ENCODE measurements around the gene ARHGAP10.
A peak's percentile ranks its signal among the peaks of the same experiment; 100 is the strongest.

Gene ARHGAP10

DNA sequence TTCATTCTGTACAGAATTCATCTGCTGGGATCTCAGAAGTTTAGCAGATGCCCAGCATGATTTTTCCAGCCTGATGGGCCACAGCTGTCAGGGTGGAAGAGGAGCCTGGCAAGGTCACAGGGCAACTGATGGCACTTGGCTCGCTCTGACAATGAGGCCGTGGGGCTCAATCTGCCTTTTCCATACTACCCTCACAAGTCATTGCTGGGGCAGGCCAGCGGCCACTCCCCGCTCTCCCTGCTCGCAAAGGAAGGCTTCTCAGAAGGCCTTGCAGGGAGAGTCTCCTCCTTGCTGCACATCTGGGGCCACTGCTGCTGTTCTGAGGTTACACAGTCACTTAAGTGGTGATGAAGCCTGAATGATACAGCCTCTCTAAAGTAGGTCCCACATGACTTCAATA, 361.2 kb downstream of the ARHGAP10 start:
- DNase-seq (ENCODE audit: low read depth): no peak

DNA sequence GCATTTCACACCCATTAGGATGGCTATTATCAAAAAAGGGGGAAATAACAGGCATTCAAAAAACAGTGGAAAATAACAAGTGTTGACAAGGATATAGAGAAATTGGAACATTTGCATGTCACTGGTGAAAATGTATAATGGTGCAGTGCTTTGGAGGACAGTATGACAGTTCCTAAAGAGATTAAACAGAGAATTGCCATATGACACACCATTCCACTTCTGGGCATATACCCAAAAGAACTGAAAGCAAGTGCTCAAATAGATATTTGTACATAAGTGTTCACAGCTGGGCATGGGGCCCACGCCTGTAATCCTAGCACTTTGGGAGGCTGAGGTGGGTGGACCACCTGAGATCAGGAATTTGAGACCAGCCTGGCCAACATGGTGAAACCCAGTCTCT, 362.3 kb downstream of the ARHGAP10 start:
- DNase-seq (ENCODE audit: low read depth): no peak

DNA sequence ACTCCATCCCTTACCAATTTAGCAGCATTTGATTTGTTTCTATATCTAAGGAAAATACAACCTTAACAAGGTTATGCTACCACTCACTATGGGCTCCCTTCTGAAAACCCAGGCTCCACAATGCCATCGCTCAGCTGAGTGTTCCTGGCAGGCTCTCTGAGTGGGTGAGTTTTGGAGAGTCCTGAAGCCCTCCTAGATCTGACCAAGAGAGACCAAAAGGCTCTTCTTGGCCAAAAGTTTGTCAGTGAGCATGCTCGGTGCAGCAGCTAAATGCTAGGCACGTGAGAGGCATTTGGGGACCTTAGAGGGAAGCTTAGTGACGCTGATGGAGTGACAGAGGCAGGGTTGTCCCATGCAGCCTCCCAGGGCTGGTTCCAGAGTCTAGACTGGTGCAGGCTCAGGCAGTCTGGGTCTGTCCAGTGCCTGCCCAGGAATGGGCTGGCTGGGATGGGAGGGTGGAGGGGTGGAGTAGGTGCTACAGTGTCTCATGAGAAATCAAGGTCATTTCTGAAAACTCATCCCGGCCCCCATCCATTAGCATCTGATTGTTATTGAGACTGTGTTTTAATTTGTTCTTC, 363.5 kb downstream of the ARHGAP10 start:
- DNase-seq (ENCODE audit: low read depth): no peak

DNA sequence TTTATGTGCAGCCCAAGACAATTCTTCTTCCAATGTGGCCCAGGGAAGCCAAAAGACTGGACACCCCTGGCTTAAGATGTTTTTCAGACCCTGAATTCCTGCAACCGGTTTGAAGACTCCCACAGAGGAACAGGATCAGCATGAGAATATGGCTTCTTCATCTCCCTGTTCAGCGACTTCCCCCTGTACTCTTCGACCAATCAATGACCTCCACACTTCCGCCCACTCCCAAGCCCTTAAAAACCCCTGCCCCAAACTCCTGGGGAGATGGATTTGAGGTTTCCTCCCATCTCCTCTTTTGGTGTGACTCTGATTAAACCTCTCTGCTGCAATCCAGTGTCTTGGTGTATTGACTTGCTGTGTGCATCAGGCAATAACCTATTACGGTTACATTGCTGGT, 365.9 kb downstream of the ARHGAP10 start:
- DNase-seq (ENCODE audit: low read depth): no peak

DNA sequence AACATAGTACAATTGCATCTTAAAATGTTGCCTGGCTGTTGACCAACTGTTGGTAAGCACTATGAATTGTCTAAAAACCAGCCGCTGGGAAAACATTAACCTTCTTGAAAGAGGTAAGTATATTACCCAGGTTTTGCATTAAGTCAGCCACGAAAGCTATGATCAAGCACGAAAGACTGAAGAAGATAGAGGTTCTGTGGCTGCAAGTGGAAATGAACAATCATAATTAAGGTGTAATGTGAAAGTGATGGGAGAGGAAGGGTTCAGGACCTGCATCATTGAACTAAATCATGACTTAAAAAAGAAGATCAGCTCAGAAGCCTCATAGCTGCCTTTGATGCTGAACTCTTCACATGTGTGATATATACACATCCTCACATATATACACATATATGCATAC, 369.3 kb downstream of the ARHGAP10 start:
- DNase-seq (ENCODE audit: low read depth): no peak

DNA sequence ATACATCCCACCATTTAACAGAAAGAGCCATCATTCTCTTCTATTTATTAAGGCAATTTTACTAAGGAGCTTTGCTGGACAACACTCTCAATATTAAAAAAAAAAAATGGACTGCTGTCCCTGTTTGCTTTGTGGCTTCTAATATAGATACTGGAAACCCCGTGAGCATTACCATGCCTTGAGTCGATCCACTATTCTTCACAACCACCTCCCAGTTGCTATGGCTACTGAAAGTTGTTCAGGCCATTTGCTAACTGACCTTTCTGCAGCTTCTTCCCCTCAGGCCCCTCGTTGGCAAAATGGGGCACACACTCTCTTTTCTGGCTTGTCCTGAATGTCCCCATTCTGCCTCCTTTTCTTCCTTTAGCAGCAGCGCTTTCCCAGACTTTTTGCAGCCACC, 369.9 kb downstream of the ARHGAP10 start:
- no peak for DNase-seq (ENCODE audit: low read depth)

DNA sequence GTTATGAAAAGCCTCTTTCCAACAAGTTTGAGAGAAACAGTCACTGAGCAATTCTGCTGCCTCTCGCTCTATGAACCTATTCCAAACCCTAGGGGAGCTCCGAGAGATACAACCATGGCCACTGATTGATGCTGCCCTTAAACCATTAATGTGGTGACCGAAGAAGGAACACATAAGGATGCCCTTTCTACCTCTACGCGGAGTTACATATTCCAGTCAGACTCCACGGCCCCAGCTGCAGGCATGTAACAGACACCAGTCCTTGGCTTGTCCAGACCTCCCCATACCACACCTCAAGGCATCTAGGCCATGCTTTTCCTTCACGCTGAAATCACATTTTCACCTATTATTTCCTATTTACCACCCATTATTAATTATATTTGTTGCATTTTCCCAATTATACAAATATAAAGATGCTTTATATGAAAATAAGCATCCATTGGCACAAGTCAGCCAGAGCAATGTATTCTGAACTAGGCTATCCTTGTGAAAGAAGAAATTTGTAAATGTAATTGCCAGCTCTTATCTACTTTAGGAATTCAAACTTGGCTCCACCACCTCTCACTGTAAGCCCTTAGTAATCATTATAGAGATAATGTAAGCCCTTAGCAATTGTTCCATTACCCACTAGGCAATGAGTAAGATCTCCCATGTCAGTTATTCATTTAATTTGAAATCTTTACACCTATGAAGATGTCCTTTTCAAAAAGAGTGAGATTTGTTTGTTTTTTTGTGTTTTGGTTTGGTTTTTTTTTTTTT, 371.9 kb downstream of the ARHGAP10 start:
- no peak for DNase-seq (ENCODE audit: low read depth)

DNA sequence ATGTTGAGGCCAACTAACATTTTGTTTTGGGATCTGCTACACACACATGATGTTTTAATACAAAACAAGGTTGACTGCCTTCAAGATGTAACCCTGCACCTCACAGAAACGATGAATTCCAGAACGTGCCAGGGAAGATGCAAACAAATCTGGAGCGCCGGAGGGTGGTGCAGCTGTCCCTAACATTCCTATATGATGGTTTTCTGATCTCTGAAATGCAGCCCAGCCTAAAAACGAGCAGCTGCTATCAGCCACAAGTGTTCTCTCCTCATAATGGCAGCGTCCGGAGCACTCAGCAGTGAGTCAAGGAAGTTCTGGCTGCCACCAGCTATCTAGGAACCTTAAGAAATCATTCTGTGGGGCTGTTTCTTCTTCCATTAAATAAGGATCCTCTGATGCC, 376.9 kb downstream of the ARHGAP10 start:
- DNase-seq (ENCODE audit: low read depth): no peak

DNA sequence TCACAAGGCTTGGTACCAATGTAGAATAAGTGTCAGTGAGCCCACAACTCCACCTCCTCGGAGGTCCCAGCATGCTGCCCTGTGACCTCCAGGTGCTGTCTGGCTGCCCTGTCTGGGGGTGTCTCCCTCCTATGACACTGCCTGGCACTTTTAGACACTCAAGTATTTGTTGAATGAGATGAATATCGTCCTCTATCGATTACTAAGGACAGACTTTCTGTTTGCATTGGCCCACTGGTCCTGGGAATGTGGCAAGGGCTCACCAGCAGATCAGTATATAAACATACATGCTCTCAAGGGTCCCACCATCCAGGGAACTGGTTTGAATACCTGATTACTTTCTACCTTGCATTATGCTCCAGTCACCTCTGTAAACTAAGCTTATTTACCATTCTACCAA, 377.3 kb downstream of the ARHGAP10 start:
- no peak for DNase-seq (ENCODE audit: low read depth)

DNA sequence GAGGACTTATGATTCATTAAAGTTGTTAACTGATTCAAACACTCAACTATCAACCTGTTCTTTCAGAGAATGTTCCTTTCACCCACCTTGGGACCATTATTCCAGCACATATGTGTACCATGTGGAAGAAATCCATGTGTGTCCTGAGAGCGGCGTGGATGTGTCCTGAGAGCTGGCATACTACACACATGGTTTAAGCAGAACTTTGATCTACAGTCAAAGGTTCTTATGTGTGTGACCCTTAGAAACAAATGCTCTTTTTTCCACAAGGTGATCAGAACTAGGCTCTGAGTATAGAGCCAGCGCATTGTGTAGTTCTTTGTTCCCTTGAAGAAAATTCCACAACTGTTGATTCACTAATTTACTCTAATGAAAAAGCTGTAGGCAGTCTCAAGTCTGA, 378.3 kb downstream of the ARHGAP10 start:
- DNase-seq (ENCODE audit: low read depth): no peak

DNA sequence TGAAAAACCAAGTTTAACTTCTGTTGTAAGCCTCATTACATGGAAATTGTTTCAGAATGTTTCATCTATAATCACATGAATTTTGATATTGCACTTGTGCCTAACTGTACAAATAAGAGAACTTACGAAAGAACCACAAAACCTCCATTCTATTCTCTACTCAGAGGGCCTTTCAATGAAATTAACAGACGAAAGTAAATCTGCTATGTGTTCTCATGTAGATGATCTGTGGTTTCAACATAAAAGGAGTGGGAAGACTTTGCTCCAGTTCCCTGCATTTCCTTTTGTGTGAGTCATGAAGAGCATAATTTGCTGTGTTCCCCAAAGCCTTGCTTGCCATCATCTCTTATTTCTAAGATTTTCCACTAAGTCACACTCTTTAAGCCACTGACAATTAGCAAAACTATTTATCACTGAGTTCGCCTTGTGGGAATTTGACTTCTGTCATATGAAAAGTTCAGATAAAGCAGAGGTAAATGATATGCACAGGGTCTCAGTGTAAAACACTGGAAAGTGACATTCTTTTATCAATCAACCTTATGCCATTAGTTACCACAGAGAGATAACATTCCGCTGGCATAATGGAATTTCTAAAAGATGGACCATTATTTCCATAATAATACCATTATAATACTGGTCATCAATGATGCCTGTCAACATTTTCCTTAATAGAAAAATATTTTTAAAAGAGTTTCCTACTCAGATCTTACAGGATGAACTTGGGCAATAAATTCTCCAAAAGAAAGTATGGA, 380.5 kb downstream of the ARHGAP10 start:
- peak; percentile 76 for DNase-seq (ENCODE audit: low read depth)

DNA sequence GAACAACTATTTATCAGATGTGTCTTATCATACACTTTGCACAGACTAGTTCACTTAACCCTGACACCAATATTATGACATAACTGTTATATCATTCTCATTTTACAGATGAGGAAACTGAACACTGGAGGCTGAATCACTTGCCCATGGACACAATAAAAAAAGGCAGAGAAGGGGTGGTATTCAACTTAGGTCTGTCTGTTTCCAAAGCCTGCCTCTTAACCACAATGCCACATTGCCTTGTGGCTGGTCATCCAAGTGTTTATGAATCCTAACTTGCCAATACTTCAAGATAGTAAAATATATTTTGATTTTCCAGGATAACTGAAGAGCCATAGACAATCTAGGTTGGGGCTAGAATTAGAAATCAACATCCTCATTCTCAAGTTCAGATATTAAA, 382.5 kb downstream of the ARHGAP10 start:
- DNase-seq (ENCODE audit: low read depth): no peak

DNA sequence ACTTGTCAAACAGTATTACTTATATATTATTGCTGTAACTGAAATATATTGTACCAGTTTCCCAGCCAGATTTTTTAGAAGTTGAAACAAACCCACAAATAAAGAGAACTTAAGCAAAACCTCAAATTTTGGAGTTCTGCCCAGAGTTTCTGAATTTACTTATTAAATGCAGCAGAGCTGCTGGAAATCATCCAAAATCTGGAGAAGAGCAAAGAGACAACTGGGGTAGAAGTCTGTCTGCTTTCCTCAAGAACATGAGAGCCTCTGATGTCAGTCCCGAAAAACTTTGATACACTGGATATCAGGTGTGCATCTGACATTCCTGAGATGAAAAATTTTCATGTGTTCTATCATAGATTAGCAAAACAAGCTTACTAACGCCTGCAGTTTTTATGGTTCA, 384.4 kb downstream of the ARHGAP10 start:
- peak; percentile 22 for DNase-seq (ENCODE audit: low read depth)

DNA sequence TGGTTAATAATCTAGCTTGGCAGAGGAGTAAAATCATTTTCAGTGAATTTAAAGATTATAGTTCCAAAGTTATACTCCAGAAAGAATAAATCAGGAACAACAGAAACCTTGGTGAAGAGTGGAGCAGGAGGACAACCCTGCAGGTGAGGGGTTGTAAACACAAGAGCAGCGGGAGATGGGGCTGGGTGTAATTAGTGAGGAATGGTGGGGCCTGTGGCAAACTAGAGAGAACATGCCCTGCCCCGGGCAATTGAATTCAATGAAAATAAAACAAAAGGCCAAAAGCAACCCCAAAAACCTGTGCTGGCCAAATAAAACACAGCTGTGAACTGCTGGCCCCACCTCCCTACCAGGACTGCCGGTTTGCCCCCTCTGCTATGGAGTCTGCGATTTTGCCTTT, 385.1 kb downstream of the ARHGAP10 start:
- no peak for DNase-seq (ENCODE audit: low read depth)

DNA sequence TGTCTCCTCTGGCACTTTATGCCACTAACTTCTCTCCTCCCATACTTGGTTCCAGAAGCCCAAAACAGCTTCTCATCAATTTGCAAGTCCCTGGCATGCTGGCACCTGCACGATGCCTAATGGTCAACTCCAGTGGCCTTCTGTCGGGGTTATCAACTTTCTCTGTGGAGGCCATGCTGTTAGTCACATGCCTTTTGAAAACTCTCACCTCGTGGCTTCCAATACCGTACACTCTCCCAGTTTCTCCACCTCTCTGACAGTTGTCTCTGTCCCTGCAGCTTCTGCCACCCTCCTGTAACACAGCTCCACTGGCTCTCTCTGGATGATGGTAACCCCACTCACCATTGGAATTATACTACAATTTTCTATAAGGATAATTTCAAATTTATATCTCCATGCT, 386.3 kb downstream of the ARHGAP10 start:
- DNase-seq (ENCODE audit: low read depth): no peak

DNA sequence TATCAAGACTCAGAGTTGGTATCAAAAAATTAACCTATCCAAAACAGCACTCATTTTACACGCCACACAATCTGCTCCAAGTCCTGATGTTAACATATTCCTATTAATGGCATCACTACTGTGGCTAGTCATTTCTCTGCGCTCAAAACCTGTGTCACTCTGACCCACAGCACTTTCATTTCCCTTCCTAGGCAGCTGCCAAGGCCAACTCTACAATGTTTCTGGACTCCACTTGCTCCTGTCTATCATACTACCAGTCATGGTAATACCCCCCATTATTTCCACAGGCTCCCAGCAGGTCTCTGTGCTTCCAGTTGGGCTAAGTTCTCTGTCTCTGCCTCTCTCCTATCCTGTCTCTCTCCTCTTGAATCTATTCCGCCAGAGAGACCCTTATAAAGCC, 386.7 kb downstream of the ARHGAP10 start:
- DNase-seq (ENCODE audit: low read depth): no peak

DNA sequence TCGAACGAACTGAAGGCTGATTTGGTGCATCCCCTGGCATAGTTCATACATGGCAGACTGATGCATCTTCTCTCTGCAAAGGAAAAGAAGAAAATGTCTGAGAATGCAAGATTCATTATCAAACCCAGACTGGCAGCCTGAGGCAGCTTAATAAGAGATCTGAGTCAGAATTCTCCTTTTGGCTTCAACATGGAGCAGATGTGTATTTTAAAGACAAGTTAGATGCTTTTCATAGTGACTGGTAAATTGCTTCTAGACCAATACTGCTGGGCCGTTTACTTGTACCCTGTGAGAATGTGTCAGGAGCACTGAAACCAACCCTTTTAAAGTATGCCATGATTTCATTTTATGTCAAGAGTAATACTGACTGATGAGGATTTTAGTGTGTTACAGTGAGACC, 388.3 kb downstream of the ARHGAP10 start:
- DNase-seq (ENCODE audit: low read depth): no peak

Data from non-pigmented ciliary epithelial cell (primary cell).